HEK293 (cell line): Measurements from ENCODE around the gene LGI2.

Experiments
- MEIS1 ChIP-seq: sonication (generic); formaldehyde crosslinking; IDR thresholded peaks from 2 replicates; pipeline ENCODE4 v1.8.1; 2022; ENCODE audit warnings: missing genetic modification reagents, mild to moderate bottlenecking, borderline replicate concordance
- SETDB1 ChIP-seq: IDR thresholded peaks from one replicate; pipeline ENCODE4 v1.6.1; 2017; ENCODE audit warnings: mild to moderate bottlenecking, low read length, moderate library complexity, mixed read lengths; ENCODE audit not compliant: insufficient read length
- TCF7L2 ChIP-seq: IDR thresholded peaks from 2 replicates; pipeline ENCODE4 v1.6.1; 2011; ENCODE audit warnings: low read depth, mild to moderate bottlenecking, inconsistent platforms, low read length, moderate library complexity, borderline replicate concordance
- ZNF138 ChIP-seq: fragments of 450-650 bp; formaldehyde crosslinking; IDR thresholded peaks from 2 replicates; pipeline ENCODE4 v1.5.1; 2016; ENCODE audit warnings: missing biosample characterization, missing genetic modification characterization, borderline replicate concordance
- ZNF175 ChIP-seq: fragments of 450-650 bp; formaldehyde crosslinking; IDR thresholded peaks from 2 replicates; pipeline ENCODE4 v1.5.1; 2016; ENCODE audit warnings: missing biosample characterization, missing genetic modification characterization
- ZNF248 ChIP-seq: fragments of 450-650 bp; formaldehyde crosslinking; IDR thresholded peaks from 2 replicates; pipeline ENCODE4 v1.5.1; 2017; ENCODE audit warnings: missing biosample characterization, missing genetic modification characterization
- ZNF510 ChIP-seq: fragments of 450-650 bp; formaldehyde crosslinking; IDR thresholded peaks from 2 replicates; pipeline ENCODE4 v1.5.1; 2018; ENCODE audit warnings: mild to moderate bottlenecking, missing genetic modification characterization, missing biosample characterization; ENCODE audit not compliant: insufficient replicate concordance
- ZNF558 ChIP-seq: fragments of 450-650 bp; formaldehyde crosslinking; IDR thresholded peaks from 2 replicates; pipeline ENCODE4 v1.5.1; 2016; ENCODE audit warnings: missing biosample characterization, missing genetic modification characterization
- ZNF571 ChIP-seq: fragments of 450-650 bp; formaldehyde crosslinking; IDR thresholded peaks from 2 replicates; pipeline ENCODE4 v1.5.0; 2017; ENCODE audit warnings: missing biosample characterization, missing genetic modification characterization
- TF ChIP-seq, protein P1 (sequence below): fragments of 450-650 bp; formaldehyde crosslinking; IDR thresholded peaks from 2 replicates; pipeline ENCODE4 v1.5.1; 2016; ENCODE audit warnings: missing biosample characterization, missing genetic modification characterization
- TF ChIP-seq, protein P2 (sequence below): fragments of 450-650 bp; formaldehyde crosslinking; IDR thresholded peaks from 2 replicates; pipeline ENCODE4 v1.5.0; 2017; ENCODE audit warnings: missing biosample characterization, missing genetic modification characterization, borderline replicate concordance
- TF ChIP-seq, protein P3 (sequence below): fragments of 450-650 bp; formaldehyde crosslinking; IDR thresholded peaks from 2 replicates; pipeline ENCODE4 v1.5.1; 2016; ENCODE audit warnings: missing biosample characterization, missing genetic modification characterization
- TF ChIP-seq, protein P4 (sequence below): fragments of 450-650 bp; formaldehyde crosslinking; IDR thresholded peaks from 2 replicates; pipeline ENCODE4 v1.5.1; 2016; ENCODE audit warnings: missing biosample characterization, missing genetic modification characterization
- TF ChIP-seq, protein P5 (sequence below): fragments of 450-650 bp; formaldehyde crosslinking; IDR thresholded peaks from 2 replicates; pipeline ENCODE4 v1.5.1; 2016; ENCODE audit warnings: missing biosample characterization, missing genetic modification characterization

DNA sequence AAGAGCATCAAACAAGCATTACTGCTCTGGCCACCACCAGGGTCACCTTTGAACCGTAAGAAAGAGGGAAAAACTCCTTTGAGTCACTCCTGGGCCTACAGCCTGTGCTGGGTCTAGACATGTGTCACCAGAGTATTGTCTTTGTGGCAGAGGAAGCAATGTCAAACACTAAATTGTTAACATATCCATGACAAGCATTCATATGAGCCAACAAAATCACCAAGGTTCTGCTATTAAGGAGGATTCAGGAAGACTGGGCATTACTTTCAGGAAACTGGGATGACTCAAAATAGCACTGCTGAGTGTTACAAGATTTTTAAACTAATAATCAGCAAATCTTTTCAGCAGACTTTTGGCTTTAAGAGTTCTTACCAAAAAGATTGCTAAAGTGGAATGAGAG lies 28.1 kb downstream of the LGI2 start:
- TF ChIP-seq, protein P1, sequence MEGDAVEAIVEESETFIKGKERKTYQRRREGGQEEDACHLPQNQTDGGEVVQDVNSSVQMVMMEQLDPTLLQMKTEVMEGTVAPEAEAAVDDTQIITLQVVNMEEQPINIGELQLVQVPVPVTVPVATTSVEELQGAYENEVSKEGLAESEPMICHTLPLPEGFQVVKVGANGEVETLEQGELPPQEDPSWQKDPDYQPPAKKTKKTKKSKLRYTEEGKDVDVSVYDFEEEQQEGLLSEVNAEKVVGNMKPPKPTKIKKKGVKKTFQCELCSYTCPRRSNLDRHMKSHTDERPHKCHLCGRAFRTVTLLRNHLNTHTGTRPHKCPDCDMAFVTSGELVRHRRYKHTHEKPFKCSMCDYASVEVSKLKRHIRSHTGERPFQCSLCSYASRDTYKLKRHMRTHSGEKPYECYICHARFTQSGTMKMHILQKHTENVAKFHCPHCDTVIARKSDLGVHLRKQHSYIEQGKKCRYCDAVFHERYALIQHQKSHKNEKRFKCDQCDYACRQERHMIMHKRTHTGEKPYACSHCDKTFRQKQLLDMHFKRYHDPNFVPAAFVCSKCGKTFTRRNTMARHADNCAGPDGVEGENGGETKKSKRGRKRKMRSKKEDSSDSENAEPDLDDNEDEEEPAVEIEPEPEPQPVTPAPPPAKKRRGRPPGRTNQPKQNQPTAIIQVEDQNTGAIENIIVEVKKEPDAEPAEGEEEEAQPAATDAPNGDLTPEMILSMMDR = no peak
- TF ChIP-seq ZNF248 (tag by site-specific recombination) = no peak
- no peak for TF ChIP-seq SETDB1
- no peak for TF ChIP-seq ZNF138
- TF ChIP-seq, protein P2, sequence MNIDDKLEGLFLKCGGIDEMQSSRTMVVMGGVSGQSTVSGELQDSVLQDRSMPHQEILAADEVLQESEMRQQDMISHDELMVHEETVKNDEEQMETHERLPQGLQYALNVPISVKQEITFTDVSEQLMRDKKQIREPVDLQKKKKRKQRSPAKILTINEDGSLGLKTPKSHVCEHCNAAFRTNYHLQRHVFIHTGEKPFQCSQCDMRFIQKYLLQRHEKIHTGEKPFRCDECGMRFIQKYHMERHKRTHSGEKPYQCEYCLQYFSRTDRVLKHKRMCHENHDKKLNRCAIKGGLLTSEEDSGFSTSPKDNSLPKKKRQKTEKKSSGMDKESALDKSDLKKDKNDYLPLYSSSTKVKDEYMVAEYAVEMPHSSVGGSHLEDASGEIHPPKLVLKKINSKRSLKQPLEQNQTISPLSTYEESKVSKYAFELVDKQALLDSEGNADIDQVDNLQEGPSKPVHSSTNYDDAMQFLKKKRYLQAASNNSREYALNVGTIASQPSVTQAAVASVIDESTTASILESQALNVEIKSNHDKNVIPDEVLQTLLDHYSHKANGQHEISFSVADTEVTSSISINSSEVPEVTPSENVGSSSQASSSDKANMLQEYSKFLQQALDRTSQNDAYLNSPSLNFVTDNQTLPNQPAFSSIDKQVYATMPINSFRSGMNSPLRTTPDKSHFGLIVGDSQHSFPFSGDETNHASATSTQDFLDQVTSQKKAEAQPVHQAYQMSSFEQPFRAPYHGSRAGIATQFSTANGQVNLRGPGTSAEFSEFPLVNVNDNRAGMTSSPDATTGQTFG (tag by site-specific recombination) = no peak
- TF ChIP-seq, protein P3, sequence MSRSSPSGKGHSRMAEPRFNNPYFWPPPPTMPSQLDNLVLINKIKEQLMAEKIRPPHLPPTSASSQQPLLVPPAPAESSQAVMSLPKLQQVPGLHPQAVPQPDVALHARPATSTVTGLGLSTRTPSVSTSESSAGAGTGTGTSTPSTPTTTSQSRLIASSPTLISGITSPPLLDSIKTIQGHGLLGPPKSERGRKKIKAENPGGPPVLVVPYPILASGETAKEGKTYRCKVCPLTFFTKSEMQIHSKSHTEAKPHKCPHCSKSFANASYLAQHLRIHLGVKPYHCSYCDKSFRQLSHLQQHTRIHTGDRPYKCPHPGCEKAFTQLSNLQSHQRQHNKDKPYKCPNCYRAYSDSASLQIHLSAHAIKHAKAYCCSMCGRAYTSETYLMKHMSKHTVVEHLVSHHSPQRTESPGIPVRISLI = no peak
- TF ChIP-seq TCF7L2 = no peak
- no peak for TF ChIP-seq ZNF510 (tag by site-specific recombination)
- no peak for TF ChIP-seq ZNF558 (tag by site-specific recombination)
- TF ChIP-seq, protein P4, sequence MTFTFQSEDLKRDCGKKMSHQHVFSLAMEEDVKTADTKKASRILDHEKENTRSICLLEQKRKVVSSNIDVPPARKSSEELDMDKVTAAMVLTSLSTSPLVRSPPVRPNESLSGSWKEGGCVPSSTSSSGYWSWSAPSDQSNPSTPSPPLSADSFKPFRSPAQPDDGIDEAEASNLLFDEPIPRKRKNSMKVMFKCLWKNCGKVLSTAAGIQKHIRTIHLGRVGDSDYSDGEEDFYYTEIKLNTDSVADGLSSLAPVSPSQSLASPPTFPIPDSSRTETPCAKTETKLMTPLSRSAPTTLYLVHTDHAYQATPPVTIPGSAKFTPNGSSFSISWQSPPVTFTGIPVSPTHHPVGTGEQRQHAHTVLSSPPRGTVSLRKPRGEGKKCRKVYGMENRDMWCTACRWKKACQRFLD = no peak
- TF ChIP-seq ZNF175 (tag by site-specific recombination) = no peak
- TF ChIP-seq MEIS1 (CRISPR knock-in tag) = no peak
- TF ChIP-seq ZNF571 (tag by site-specific recombination) = no peak
- TF ChIP-seq, protein P5, sequence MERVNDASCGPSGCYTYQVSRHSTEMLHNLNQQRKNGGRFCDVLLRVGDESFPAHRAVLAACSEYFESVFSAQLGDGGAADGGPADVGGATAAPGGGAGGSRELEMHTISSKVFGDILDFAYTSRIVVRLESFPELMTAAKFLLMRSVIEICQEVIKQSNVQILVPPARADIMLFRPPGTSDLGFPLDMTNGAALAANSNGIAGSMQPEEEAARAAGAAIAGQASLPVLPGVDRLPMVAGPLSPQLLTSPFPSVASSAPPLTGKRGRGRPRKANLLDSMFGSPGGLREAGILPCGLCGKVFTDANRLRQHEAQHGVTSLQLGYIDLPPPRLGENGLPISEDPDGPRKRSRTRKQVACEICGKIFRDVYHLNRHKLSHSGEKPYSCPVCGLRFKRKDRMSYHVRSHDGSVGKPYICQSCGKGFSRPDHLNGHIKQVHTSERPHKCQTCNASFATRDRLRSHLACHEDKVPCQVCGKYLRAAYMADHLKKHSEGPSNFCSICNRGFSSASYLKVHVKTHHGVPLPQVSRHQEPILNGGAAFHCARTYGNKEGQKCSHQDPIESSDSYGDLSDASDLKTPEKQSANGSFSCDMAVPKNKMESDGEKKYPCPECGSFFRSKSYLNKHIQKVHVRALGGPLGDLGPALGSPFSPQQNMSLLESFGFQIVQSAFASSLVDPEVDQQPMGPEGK (tag by site-specific recombination) = no peak
